GM23338 (cell line): ENCODE data around the gene TEKT4. TPM values are rescaled to one million over a fixed set of nuclear protein-coding genes. Genes with fewer than 3 reads are reported as not detected.

Experiments
- ATAC-seq: fragments of 200-7000 bp; cut with Tn5 transposase; 3 replicates; pipeline ENCODE4 v1.9.1; 2020
- DNase-seq: peaks from one replicate; pipeline ENCODE4 v3.0.0-alpha.2; 2015; ENCODE audit warnings: low spot score
- H2AFZ ChIP-seq: fragments of 200-600 bp; sonication (generic); 2 replicates; pipeline ENCODE4 v1.8.0; 2016; ENCODE audit warnings: antibody characterized with exemption, mild to moderate bottlenecking, moderate library complexity
- H3F3A ChIP-seq: fragments of 200-600 bp; sonication (generic); replicated peaks from 2 replicates; pipeline ENCODE4 v1.8.0; 2017; ENCODE audit warnings: antibody characterized with exemption, mixed run types, low read depth
- H3K27ac ChIP-seq: fragments of 200-600 bp; sonication (generic); 2 replicates; pipeline ENCODE4 v1.6.1; 2016; ENCODE audit warnings: low read depth
- H3K27me3 ChIP-seq: fragments of 200-600 bp; sonication (generic); 2 replicates; pipeline ENCODE4 v1.8.0; 2016; ENCODE audit warnings: mild to moderate bottlenecking, mixed run types, moderate library complexity; ENCODE audit not compliant: insufficient read depth
- H3K36me3 ChIP-seq: fragments of 200-600 bp; sonication (generic); 2 replicates; pipeline ENCODE4 v1.8.0; 2016; ENCODE audit warnings: mild to moderate bottlenecking; ENCODE audit not compliant: insufficient read depth
- H3K4me1 ChIP-seq: fragments of 200-600 bp; sonication (generic); 2 replicates; pipeline ENCODE4 v1.8.0; 2016; ENCODE audit warnings: mild to moderate bottlenecking, moderate library complexity; ENCODE audit not compliant: insufficient read depth
- H3K4me2 ChIP-seq: fragments of 200-600 bp; sonication (generic); 2 replicates; pipeline ENCODE4 v1.7.1; 2017; ENCODE audit warnings: mixed run types
- H3K4me3 ChIP-seq: fragments of 200-600 bp; sonication (generic); 2 replicates; pipeline ENCODE4 v1.6.1; 2016; ENCODE audit warnings: mixed run types
- H3K79me2 ChIP-seq: fragments of 200-600 bp; sonication (generic); replicated peaks from 2 replicates; pipeline ENCODE4 v1.8.0; 2017; ENCODE audit warnings: mild to moderate bottlenecking; ENCODE audit not compliant: insufficient read depth
- H3K9me2 ChIP-seq: fragments of 200-600 bp; sonication (generic); 2 replicates; pipeline ENCODE4 v1.8.0; 2017; ENCODE audit not compliant: insufficient read depth
- H4K20me1 ChIP-seq: fragments of 200-600 bp; sonication (generic); replicated peaks from 2 replicates; pipeline ENCODE4 v1.8.0; 2017; ENCODE audit warnings: mild to moderate bottlenecking; ENCODE audit not compliant: insufficient read depth
- H3K27ac Mint-ChIP-seq: 2 replicates; pipeline ENCODE4 v1.8.0; 2020; ENCODE audit warnings: inconsistent platforms, mild to moderate bottlenecking, moderate library complexity, mixed read lengths
- H3K27me3 Mint-ChIP-seq: 3 replicates; pipeline ENCODE4 v1.8.0; 2022; ENCODE audit warnings: low read depth, mild to moderate bottlenecking, moderate library complexity, mixed read lengths, inconsistent platforms; ENCODE audit not compliant: insufficient read depth, poor library complexity
- H3K36me3 Mint-ChIP-seq: 3 replicates; pipeline ENCODE4 v1.8.0; 2021; ENCODE audit warnings: low read depth, mild to moderate bottlenecking, inconsistent platforms, moderate library complexity, mixed read lengths
- H3K4me1 Mint-ChIP-seq: 3 replicates; pipeline ENCODE4 v1.8.0; 2020; ENCODE audit warnings: mild to moderate bottlenecking, inconsistent platforms, mixed read lengths
- H3K4me3 Mint-ChIP-seq: 3 replicates; pipeline ENCODE4 v1.8.0; 2021; ENCODE audit warnings: moderate library complexity, mild to moderate bottlenecking, inconsistent platforms, mixed read lengths
- H3K9me3 Mint-ChIP-seq: 3 replicates; pipeline ENCODE4 v1.8.0; 2020; ENCODE audit warnings: moderate library complexity, mild to moderate bottlenecking, inconsistent platforms, mixed read lengths
- CREB1 ChIP-seq: fragments of 250-450 bp; sonication (Bioruptor Pico); IDR thresholded peaks from 2 replicates; pipeline ENCODE4 v1.5.0; 2020; ENCODE audit warnings: low read depth, mild to moderate bottlenecking, moderate library complexity
- EZH2 ChIP-seq: fragments of 200-600 bp; sonication (generic); IDR thresholded peaks from one replicate; pipeline ENCODE4 v1.8.0; 2017; ENCODE audit warnings: antibody characterized with exemption, mild to moderate bottlenecking, low read depth; ENCODE audit not compliant: unreplicated experiment
- EZH2phosphoT487 ChIP-seq: fragments of 200-600 bp; sonication (generic); IDR thresholded peaks from one replicate; pipeline ENCODE4 v1.8.1; 2018; ENCODE audit warnings: antibody characterized with exemption; ENCODE audit not compliant: unreplicated experiment
- NANOG ChIP-seq: IDR thresholded peaks from 2 replicates; pipeline ENCODE4 v1.6.1; 2016; ENCODE audit warnings: antibody characterized with exemption, borderline replicate concordance
- POLR2AphosphoS5 ChIP-seq: IDR thresholded peaks from 2 replicates; pipeline ENCODE4 v1.6.1; 2016; ENCODE audit warnings: antibody characterized with exemption, low read depth
- STAT1 ChIP-seq: IDR thresholded peaks from one replicate; pipeline ENCODE4 v1.6.1; 2016; ENCODE audit warnings: antibody characterized with exemption; ENCODE audit not compliant: unreplicated experiment
- ZNF331 ChIP-seq: fragments of 250-450 bp; sonication (Bioruptor Pico); IDR thresholded peaks from 2 replicates; pipeline ENCODE4 v1.5.0; 2020; ENCODE audit warnings: low read depth, mild to moderate bottlenecking, moderate library complexity
- polyA plus RNA-seq: library from polyadenylated mRNA; unstranded; fragments of >200 nt; fragmentation: Nextera tagmentation; extraction: Ambion mirVana; gene quantifications from 2 replicates; pipeline ENCODE4 v1.2.1, GENCODE V29; 2016
- total RNA-seq: library from RNA; depleted of rRNA; stranded (reverse); fragments of >200 nt; shearing (Covaris generic); gene quantifications from 2 replicates; pipeline ENCODE4 v1.2.3, GENCODE V29; 2014
- TF ChIP-seq, protein P1 (sequence below): IDR thresholded peaks from 2 replicates; pipeline ENCODE4 v1.6.1; 2016; ENCODE audit warnings: antibody characterized with exemption
- TF ChIP-seq, protein P2 (sequence below): fragments of 250-450 bp; sonication (Bioruptor Pico); IDR thresholded peaks from 2 replicates; pipeline ENCODE4 v1.5.0; 2020; ENCODE audit warnings: mild to moderate bottlenecking, moderate library complexity
- TF ChIP-seq, protein P3 (sequence below), 2 experiments: fragments of 200-600 bp in 1 of 2; sonication (generic) in 1 of 2; conservative IDR thresholded peaks; 2 replicates each; pipeline versions ENCODE4 v1.5.1 to v1.6.1; 2016 to 2017; ENCODE audit warnings: antibody characterized with exemption in 2 of 2, low read depth in 2 of 2, mild to moderate bottlenecking in 2 of 2, moderate library complexity in 1 of 2

The TEKT4 gene
- total and polyA plus RNA-seq, 2 experiments from 2014 or later = not detected

DNA sequence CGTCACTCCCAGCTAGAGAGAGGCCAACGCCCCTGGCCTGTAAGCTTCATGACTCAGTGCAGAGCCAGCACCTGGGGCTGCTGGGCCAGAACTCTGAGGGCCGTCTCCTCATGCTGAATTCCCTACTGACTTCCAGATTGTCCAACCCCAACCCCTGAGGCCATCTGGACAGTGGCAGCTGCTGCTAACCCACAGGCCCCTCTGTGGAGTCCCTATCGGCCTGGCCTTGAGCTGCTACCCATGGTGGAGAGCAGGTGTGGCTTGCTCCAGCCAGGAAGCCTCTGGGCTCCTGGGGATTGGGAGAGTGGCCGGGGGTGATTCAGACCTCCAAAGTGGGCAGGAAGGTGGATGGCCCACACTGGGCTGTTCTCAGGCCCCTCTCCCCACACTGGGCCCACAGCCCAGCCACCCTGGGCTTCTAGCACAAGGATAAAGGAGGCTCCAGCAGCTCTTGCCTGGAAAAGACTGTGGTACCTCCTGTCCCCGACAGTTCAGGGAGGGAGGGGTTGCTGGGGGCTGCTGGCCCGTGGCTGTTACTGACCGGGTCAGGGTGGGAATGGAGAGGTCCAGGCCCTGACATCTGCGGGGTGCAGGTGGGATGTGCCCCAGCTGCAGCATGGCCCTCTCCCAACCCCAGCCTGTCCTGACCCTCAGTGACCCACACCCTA, 8.2 kb downstream of the TEKT4 start (continued):
- TF ChIP-seq, protein P1, sequence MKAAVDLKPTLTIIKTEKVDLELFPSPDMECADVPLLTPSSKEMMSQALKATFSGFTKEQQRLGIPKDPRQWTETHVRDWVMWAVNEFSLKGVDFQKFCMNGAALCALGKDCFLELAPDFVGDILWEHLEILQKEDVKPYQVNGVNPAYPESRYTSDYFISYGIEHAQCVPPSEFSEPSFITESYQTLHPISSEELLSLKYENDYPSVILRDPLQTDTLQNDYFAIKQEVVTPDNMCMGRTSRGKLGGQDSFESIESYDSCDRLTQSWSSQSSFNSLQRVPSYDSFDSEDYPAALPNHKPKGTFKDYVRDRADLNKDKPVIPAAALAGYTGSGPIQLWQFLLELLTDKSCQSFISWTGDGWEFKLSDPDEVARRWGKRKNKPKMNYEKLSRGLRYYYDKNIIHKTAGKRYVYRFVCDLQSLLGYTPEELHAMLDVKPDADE = no peak
- TF ChIP-seq ZNF331 (CRISPR knock-in tag) = no peak

DNA sequence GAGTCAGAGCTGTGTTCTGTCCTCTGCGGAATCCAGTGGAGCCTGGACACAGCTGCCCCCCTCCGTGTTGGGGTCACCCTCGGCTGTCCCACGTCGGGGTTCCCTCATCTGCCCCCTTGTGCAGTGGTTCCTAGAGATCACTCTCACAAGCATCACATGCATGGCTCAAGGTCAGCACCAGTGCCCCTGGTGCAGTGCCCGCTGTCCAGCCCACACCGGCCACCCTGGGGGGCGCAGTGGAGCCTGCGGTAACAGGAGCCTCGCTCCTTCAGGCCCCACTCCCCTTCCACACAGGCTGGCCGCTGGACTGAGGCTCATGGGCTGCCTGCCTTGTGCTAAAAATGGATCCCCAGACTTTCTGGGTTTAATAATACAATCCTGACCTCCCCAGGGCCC, 8.8 kb downstream of the TEKT4 start:
- no peaks in the 10 kb centered on the region for H3K36me3 Mint-ChIP-seq
- Histone ChIP-seq H3K4me2 (no peak overlapping the region), H3K27me3 (peaks cover 3% of the 10 kb centered on the region), H3K79me2 (no peaks in the 10 kb centered on the region), H3K36me3 (no peaks in the 10 kb centered on the region), H3K4me1 (no peaks in the 10 kb centered on the region), H3K9me2 (no peaks in the 10 kb centered on the region), H4K20me1 (no peaks in the 10 kb centered on the region), H3K27ac (no peak overlapping the region), H3K4me3 (no peak overlapping the region), H3F3A (no peaks in the 10 kb centered on the region), H2AFZ (no peak overlapping the region)
- no peaks in the 10 kb centered on the region; the same call in 1 of the 3 replicates for H3K4me1 Mint-ChIP-seq
- H3K27ac Mint-ChIP-seq = no peak overlapping the region
- H3K4me3 Mint-ChIP-seq = no peak overlapping the region
- DNase-seq (no peak), ATAC-seq (no peak)
- H3K9me3 Mint-ChIP-seq = peaks cover 2% of the 10 kb centered on the region; the same call in 1 of the 3 replicates
- peaks cover 7% of the 10 kb centered on the region for H3K27me3 Mint-ChIP-seq
- TF ChIP-seq, protein P2, sequence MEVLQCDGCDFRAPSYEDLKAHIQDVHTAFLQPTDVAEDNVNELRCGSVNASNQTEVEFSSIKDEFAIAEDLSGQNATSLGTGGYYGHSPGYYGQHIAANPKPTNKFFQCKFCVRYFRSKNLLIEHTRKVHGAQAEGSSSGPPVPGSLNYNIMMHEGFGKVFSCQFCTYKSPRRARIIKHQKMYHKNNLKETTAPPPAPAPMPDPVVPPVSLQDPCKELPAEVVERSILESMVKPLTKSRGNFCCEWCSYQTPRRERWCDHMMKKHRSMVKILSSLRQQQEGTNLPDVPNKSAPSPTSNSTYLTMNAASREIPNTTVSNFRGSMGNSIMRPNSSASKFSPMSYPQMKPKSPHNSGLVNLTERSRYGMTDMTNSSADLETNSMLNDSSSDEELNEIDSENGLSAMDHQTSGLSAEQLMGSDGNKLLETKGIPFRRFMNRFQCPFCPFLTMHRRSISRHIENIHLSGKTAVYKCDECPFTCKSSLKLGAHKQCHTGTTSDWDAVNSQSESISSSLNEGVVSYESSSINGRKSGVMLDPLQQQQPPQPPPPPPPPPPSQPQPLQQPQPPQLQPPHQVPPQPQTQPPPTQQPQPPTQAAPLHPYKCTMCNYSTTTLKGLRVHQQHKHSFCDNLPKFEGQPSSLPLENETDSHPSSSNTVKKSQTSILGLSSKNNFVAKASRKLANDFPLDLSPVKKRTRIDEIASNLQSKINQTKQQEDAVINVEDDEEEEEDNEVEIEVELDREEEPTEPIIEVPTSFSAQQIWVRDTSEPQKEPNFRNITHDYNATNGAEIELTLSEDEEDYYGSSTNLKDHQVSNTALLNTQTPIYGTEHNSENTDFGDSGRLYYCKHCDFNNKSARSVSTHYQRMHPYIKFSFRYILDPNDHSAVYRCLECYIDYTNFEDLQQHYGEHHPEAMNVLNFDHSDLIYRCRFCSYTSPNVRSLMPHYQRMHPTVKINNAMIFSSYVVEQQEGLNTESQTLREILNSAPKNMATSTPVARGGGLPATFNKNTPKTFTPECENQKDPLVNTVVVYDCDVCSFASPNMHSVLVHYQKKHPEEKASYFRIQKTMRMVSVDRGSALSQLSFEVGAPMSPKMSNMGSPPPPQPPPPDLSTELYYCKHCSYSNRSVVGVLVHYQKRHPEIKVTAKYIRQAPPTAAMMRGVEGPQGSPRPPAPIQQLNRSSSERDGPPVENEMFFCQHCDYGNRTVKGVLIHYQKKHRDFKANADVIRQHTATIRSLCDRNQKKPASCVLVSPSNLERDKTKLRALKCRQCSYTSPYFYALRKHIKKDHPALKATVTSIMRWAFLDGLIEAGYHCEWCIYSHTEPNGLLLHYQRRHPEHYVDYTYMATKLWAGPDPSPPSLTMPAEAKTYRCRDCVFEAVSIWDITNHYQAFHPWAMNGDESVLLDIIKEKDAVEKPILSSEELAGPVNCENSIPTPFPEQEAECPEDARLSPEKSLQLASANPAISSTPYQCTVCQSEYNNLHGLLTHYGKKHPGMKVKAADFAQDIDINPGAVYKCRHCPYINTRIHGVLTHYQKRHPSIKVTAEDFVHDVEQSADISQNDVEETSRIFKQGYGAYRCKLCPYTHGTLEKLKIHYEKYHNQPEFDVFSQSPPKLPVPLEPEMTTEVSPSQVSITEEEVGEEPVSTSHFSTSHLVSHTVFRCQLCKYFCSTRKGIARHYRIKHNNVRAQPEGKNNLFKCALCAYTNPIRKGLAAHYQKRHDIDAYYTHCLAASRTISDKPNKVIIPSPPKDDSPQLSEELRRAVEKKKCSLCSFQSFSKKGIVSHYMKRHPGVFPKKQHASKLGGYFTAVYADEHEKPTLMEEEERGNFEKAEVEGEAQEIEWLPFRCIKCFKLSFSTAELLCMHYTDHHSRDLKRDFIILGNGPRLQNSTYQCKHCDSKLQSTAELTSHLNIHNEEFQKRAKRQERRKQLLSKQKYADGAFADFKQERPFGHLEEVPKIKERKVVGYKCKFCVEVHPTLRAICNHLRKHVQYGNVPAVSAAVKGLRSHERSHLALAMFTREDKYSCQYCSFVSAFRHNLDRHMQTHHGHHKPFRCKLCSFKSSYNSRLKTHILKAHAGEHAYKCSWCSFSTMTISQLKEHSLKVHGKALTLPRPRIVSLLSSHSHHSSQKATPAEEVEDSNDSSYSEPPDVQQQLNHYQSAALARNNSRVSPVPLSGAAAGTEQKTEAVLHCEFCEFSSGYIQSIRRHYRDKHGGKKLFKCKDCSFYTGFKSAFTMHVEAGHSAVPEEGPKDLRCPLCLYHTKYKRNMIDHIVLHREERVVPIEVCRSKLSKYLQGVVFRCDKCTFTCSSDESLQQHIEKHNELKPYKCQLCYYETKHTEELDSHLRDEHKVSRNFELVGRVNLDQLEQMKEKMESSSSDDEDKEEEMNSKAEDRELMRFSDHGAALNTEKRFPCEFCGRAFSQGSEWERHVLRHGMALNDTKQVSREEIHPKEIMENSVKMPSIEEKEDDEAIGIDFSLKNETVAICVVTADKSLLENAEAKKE (CRISPR knock-in tag) = no peak
- TF ChIP-seq ZNF331 (CRISPR knock-in tag) (no peak), POLR2AphosphoS5 (no peak), EZH2 (no peak), STAT1 (no peak), NANOG (no peak), EZH2phosphoT487 (no peak), CREB1 (CRISPR knock-in tag) (no peak)
- TF ChIP-seq, protein P3, sequence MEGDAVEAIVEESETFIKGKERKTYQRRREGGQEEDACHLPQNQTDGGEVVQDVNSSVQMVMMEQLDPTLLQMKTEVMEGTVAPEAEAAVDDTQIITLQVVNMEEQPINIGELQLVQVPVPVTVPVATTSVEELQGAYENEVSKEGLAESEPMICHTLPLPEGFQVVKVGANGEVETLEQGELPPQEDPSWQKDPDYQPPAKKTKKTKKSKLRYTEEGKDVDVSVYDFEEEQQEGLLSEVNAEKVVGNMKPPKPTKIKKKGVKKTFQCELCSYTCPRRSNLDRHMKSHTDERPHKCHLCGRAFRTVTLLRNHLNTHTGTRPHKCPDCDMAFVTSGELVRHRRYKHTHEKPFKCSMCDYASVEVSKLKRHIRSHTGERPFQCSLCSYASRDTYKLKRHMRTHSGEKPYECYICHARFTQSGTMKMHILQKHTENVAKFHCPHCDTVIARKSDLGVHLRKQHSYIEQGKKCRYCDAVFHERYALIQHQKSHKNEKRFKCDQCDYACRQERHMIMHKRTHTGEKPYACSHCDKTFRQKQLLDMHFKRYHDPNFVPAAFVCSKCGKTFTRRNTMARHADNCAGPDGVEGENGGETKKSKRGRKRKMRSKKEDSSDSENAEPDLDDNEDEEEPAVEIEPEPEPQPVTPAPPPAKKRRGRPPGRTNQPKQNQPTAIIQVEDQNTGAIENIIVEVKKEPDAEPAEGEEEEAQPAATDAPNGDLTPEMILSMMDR (conservative IDR thresholded peaks at IDR 0.05; ENCODE audit: low read depth in 2 of 2) = no peak
- TF ChIP-seq, protein P1 = no peak
